Stimulated activated memory B cell treated with anti-CD40 and anti-IgM and Interleukin-4, amounts not matched to agents 10 μg/mL and 1 μg/mL and 100 μg/mL, for 72 hours (primary cell): ENCODE results near the gene ECHS1.
"Not testable (repeated sequence)": the region's sequence is repeated elsewhere in the genome, so short reads cannot be mapped to it uniquely, and the experiment has no call there.

Experiments used
- ATAC-seq: fragments of 150-1000 bp; cut with Tn5 transposase; 2 replicates; pipeline ENCODE4 v1.10.0; 2021
- H3K27ac Mint-ChIP-seq: one replicate; pipeline ENCODE4 v1.8.0; 2022; ENCODE audit warnings: mild to moderate bottlenecking, mixed read lengths
- H3K27me3 Mint-ChIP-seq: one replicate; pipeline ENCODE4 v1.8.0; 2022; ENCODE audit warnings: mixed read lengths
- H3K36me3 Mint-ChIP-seq: one replicate; pipeline ENCODE4 v1.8.0; 2022; ENCODE audit warnings: mixed read lengths
- H3K4me1 Mint-ChIP-seq: one replicate; pipeline ENCODE4 v1.8.0; 2022; ENCODE audit warnings: mixed read lengths
- H3K4me3 Mint-ChIP-seq: one replicate; pipeline ENCODE4 v1.8.0; 2022; ENCODE audit warnings: mild to moderate bottlenecking, moderate library complexity, mixed read lengths
- H3K9me3 Mint-ChIP-seq: one replicate; pipeline ENCODE4 v1.8.0; 2022; ENCODE audit warnings: mixed read lengths

The ECHS1 gene

DNA sequence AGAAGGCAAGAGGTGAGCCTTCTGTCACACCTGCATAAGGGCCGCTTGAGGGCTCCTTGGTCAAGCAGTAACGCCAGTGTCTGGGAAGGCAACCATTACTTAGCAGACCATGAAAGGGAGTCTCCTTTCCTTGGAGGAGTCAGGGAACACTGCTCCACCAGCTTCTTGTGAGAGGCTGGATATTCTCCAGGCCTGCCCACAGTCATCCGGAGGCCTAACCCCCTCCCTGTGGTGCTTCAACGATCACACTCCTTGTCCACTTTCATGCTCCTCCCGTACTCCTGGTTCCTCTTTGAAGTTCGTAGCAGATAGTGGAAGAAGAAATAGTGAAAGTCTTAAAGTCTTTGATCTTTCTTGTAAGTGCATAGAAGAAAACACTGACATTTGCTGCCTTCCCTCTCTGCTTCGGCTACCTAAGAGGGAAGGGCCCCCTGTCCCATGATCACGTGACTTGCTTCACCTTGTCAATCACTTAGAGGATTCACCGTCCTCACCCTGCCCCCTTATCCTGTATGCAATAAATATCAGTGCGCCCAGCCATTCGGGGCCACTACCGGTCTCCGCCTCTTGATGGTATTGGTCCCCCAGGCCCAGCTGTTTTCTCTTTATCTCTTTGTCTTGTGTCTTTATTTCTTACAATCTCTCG lies 51.0 kb downstream of the ECHS1 start:
- ATAC-seq, H3K27ac Mint-ChIP-seq, H3K4me3 Mint-ChIP-seq, H3K9me3 Mint-ChIP-seq, H3K36me3 Mint-ChIP-seq: not testable (repeated sequence)
- Mint-ChIP-seq H3K27me3 (peaks cover 55% of the 10 kb centered on the region), H3K4me1 (peaks cover 35% of the 10 kb centered on the region)

GRCh38 chr10:133320852-133321422 lies 52.2 kb downstream of the ECHS1 start:
- H3K9me3 Mint-ChIP-seq, H3K4me3 Mint-ChIP-seq, H3K36me3 Mint-ChIP-seq, ATAC-seq, H3K27ac Mint-ChIP-seq: not testable (repeated sequence)
- H3K4me1 Mint-ChIP-seq, result peaks cover 22% of the 10 kb centered on the region
- H3K27me3 Mint-ChIP-seq, result peaks cover 42% of the 10 kb centered on the region

- peak overlapping the region; percentile 42 for H3K4me3 Mint-ChIP-seq
- H3K4me1 Mint-ChIP-seq, result peaks cover 23% of the 10 kb centered on the region
- peaks cover 4% of the 10 kb centered on the region for H3K9me3 Mint-ChIP-seq
- H3K27ac Mint-ChIP-seq, result no peak overlapping the region
- H3K27me3 Mint-ChIP-seq, result peaks cover 30% of the 10 kb centered on the region
- peaks cover 6% of the 10 kb centered on the region for H3K36me3 Mint-ChIP-seq
- peak; percentile 89 for ATAC-seq
These were observed 54.5 kb downstream of the ECHS1 start for GRCh38 chr10:133318494-133319127.

DNA sequence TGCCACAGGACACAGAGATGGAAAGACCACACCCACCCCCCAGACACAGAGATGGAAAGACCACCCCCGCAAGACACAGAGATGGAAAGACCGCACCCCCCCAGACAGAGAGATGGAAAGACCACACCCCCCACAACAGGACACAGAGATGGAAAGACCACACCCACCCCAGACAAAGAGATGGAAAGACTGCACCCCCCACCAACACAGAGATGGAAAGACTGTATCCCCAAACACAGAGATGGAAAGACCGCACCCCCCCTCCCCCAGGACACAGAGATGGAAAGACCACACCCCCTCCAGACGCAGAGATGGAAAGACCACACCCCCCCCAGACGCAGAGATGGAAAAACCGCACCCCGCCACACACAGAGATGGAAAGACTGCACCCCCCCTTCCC lies 56.4 kb downstream of the ECHS1 start:
- Mint-ChIP-seq H3K27me3 (peaks cover 21% of the 10 kb centered on the region), H3K9me3 (peaks cover 4% of the 10 kb centered on the region), H3K27ac (no peak overlapping the region), H3K36me3 (peaks cover 18% of the 10 kb centered on the region), H3K4me3 (no peak overlapping the region), H3K4me1 (peaks cover 23% of the 10 kb centered on the region)
- ATAC-seq, result no peak

DNA sequence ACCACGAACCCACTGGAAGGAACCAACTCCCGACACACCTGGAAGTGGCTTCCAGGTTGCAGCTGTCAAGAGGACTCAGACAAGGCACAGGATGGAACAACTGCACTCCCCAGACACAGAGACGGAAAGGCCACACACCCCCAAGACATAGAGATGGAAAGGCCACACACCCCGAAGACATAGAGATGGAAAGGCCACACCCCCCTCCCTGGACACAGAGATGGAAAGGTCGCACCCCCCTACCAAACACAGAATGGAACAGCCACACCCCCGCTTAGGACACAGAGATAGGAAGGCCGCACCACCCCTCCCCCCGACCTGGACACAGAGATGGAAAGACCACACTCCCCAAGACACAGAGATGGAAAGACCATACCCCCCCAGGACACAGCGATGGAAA lies 56.9 kb downstream of the ECHS1 start:
- Mint-ChIP-seq H3K27me3 (peaks cover 21% of the 10 kb centered on the region), H3K9me3 (peaks cover 4% of the 10 kb centered on the region), H3K27ac (no peak overlapping the region), H3K36me3 (peaks cover 18% of the 10 kb centered on the region), H3K4me3 (no peak overlapping the region), H3K4me1 (peaks cover 23% of the 10 kb centered on the region)
- ATAC-seq, result no peak

DNA sequence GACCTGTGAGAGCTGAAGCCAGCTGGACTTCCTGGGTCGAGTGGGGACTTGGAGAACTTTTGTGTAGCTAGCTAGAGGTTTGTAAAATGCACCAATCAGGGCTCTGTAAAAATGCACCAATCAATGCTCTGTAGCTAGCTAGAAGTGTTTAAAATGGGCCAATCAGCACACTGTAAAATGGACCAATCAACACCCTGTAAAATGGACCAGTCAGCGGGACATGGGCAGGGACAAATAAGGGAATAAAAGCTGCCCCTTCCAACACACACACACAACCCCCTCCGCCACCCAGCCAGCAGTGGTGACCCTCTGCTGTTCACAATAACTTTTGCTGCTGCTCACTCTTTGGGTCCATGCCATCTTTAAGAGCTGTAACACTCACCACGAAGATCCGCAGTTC lies 57.3 kb downstream of the ECHS1 start:
- Mint-ChIP-seq H3K27ac (no peak overlapping the region), H3K9me3 (peaks cover 4% of the 10 kb centered on the region), H3K27me3 (peaks cover 21% of the 10 kb centered on the region), H3K4me1 (peaks cover 23% of the 10 kb centered on the region), H3K4me3 (no peak overlapping the region), H3K36me3 (peaks cover 18% of the 10 kb centered on the region)
- no peak for ATAC-seq

DNA sequence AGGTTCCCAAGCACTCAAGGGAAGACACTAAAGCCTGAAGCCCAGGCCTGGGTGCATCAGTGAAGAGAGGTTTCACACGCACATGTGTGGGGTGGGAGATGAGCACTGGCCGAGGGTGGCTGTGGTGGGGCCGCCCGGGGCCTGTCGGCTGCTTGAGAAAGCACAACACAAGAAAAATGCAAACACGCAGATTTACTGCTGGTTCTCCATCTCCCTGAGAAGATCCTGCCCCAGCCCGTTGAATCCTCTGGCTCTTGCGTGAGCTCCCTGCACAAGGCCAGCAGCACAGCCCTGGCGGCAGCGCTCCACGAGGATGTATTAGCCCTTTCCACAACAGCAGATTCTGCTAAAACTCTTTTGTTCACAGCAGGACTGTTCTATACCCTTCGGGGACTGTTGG lies 58.2 kb downstream of the ECHS1 start:
- Mint-ChIP-seq H3K36me3 (peaks cover 20% of the 10 kb centered on the region), H3K27ac (peak overlapping the region; percentile 75), H3K27me3 (peaks cover 12% of the 10 kb centered on the region), H3K4me1 (peaks cover 23% of the 10 kb centered on the region), H3K4me3 (no peak overlapping the region), H3K9me3 (no peaks in the 10 kb centered on the region)
- ATAC-seq, result no peak

- H3K9me3 Mint-ChIP-seq, result no peaks in the 10 kb centered on the region
- H3K27ac Mint-ChIP-seq, result no peak overlapping the region
- no peaks in the 10 kb centered on the region for H3K27me3 Mint-ChIP-seq
- H3K4me3 Mint-ChIP-seq, result no peak overlapping the region
- H3K36me3 Mint-ChIP-seq, result peaks cover 26% of the 10 kb centered on the region
- ATAC-seq, result no peak
- peaks cover 12% of the 10 kb centered on the region for H3K4me1 Mint-ChIP-seq
These were observed 60.0 kb downstream of the ECHS1 start for GRCh38 chr10:133313192-133313591.

DNA sequence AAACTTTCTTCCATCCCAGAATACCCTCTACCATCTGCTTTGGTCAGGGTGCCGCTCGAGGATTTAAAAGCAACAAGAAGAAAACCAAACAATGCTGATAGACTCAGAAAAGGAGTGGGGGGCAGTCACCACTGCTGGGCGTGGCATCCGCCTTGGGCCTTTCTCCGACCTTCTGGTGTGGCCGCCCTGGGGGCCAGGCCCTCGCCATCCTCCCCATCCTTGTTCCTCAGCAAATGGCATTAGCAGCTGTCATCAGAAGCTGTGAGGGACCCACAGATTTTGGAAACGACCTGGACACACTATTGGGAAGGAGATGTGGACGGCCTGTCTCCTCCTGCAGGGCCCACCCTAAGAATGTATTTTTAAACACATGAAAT lies 60.4 kb downstream of the ECHS1 start:
- peaks cover 30% of the 10 kb centered on the region for H3K36me3 Mint-ChIP-seq
- peaks cover 16% of the 10 kb centered on the region for H3K4me1 Mint-ChIP-seq
- H3K27ac Mint-ChIP-seq, result no peak overlapping the region
- H3K9me3 Mint-ChIP-seq, result no peaks in the 10 kb centered on the region
- H3K4me3 Mint-ChIP-seq, result no peak overlapping the region
- no peak for ATAC-seq
- no peaks in the 10 kb centered on the region for H3K27me3 Mint-ChIP-seq
